Measurements from ENCODE around the gene MTFR1L.

Gene MTFR1L

DNA sequence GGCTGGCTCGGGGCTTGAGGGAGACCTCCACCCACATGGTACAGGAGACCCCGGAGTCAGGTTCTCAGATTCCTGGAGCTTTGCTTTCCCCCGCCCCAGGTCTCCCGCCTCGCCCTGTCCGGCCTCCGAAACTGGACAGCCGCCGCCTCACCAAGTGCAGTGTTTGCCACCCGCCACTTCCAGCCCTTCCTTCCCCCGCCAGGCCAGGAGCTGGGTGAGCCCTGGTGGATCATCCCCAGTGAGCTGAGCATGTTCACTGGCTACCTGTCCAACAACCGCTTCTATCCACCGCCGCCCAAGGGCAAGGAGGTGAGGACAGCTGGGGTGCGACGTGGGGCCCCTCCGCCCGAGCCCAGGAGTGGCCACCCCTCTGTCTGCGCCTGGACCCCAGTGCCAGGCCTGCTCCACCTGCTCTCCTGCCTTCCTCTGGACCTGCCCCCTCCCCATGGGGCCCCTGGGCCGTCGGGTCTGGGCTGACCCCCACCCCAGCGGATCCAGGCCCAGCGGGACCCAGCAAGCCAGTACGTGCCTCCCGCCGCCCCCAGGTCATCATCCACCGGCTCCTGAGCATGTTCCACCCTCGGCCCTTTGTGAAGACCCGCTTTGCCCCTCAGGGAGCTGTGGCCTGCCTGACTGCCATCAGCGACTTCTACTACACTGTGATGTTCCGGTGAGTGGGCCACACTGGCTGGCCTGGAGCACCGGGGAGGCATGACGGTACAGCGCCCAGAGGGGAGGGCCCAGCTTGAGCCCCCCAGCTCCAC, 11.1 kb upstream of the MTFR1L start:
- no peak for DNase-seq

DNA sequence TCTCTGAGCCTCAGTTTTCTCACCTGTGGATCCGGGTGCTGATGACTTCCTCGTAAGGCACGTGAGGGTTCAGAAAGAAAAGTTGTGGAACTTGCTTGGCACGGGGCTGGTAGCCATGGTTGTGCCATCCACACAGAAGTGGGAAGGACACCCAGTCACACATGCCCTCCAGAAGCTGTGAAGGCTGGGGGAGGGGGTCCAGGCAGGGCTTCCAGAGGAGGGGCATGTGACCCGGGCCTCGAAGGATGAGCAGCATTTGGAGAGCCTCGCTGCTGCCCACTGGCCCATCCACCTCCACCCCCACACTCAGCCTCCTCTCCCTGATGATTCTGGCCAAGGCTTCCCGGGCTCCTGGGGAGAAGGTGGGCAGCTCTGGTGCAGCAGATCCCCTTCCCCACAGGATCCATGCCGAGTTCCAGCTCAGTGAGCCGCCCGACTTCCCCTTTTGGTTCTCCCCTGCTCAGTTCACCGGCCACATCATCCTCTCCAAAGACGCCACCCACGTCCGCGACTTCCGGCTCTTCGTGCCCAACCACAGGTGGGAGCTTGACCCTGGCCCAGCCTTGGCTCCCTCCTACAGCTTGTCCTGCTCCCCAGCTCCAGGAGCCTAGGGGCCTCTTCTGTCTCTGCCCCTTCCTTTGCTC, 10.3 kb upstream of the MTFR1L start:
- DNase-seq = no peak

- no peak for DNase-seq
These were observed 9.8 kb upstream of the MTFR1L start for GRCh38 chr1:25809929-25810328.

- no peak for DNase-seq
These were observed 9.1 kb upstream of the MTFR1L start for GRCh38 chr1:25810341-25811299.

GRCh38 chr1:25811384-25812082, 8.2 kb upstream of the MTFR1L start:
- no peak for DNase-seq

GRCh38 chr1:25813071-25813733, 6.6 kb upstream of the MTFR1L start:
- DNase-seq = no peak

- DNase-seq = no peak
These were observed 5.9 kb upstream of the MTFR1L start for GRCh38 chr1:25813734-25814471.

GRCh38 chr1:25814549-25815087, 5.1 kb upstream of the MTFR1L start:
- no peak for DNase-seq

DNA sequence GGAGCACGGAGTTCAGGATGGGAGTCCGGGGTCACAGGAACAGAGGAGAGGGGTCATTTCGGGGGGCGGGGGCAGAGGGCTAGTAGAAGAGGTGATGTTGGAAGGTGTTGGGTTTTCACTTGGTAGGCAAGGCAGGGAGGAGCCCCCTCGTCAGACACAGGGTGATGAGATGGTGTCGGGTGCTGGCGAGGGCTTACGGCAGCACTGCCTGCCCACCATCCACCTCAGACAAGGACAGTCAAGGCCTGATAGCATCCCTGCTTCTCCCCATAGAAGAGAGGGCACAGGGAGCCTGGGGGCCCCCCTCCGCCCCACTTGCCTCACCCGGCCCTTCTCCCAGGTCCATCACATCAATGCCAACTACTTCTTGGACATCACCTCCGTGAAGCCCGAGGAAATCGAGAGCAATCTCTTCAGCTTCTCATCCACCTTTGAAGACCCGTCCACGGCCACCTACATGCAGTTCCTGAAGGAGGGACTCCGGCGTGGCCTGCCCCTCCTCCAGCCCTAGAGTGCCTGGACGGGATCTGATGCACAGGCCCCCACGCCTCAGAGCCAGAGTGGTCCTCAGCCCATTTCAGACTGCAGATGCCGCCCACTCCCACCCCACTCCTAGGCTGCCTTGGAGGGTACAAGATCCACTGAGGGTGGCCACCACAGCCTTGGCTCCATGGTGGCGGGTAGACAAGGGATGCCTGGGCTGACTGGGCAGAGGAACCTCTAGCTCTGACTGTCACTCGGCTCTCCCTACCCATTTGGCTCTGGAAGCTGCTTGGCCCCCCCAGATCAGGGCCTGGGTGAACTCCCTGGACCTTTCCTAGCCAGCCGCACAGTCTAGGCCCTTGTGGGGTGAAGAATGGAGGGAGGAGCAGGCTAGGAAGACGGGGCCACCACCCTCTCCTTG, 4.3 kb upstream of the MTFR1L start:
- no peak for DNase-seq

- DNase-seq = no peak
These were observed 3.5 kb upstream of the MTFR1L start for GRCh38 chr1:25816112-25816718.

DNA sequence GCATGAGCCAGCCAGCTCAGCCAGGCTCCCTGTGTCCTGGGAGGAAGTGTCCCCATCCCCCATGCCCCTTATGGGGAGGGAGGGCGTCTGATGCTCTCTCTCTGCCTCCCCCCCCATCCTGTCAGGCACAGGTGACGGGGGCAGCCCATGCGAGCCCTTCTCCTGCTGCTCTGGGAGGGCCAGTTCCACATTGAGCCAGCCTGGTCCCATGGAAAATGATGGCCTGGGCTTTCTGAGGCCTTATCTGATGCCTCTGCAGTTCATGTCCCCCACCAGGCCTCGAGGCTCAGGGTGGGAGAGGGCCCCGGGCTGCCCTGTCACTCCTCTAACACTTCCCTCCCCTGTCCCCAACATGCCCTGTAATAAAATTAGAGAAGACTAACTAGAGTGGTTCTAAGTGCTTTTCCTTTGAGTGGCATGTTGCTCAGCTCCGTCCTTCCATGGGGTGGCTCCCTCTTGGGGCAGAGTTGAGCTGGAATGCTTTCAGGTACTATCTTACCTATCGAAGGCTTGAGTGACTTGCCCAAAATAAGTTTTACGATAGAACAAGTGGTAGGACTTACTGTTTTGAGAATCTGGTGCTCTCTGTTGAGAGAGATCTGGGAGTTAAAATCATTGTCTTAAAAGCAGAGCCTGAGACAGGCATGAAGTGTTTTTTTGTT, 1.8 kb upstream of the MTFR1L start:
- DNase-seq = no peak

DNA sequence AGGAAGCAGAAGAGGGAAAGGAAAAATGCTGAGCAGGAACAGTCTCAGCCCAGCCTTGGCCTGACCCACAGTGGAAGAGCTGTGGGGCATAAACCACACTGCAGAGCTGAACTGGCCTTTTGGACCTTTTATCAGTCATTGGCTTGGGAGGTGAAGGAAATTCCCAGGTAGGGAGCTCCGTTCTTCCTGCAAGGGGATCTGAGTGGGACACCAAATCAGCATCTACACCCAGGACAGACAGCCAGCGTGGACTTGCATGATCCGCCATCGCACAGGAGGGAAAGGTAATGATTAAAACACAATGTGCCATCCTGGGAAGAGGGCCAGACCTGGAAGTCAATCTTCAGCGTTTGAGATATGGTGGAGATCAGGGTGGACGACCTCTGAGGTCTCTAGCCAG, 1.2 kb upstream of the MTFR1L start:
- DNase-seq = no peak

DNA sequence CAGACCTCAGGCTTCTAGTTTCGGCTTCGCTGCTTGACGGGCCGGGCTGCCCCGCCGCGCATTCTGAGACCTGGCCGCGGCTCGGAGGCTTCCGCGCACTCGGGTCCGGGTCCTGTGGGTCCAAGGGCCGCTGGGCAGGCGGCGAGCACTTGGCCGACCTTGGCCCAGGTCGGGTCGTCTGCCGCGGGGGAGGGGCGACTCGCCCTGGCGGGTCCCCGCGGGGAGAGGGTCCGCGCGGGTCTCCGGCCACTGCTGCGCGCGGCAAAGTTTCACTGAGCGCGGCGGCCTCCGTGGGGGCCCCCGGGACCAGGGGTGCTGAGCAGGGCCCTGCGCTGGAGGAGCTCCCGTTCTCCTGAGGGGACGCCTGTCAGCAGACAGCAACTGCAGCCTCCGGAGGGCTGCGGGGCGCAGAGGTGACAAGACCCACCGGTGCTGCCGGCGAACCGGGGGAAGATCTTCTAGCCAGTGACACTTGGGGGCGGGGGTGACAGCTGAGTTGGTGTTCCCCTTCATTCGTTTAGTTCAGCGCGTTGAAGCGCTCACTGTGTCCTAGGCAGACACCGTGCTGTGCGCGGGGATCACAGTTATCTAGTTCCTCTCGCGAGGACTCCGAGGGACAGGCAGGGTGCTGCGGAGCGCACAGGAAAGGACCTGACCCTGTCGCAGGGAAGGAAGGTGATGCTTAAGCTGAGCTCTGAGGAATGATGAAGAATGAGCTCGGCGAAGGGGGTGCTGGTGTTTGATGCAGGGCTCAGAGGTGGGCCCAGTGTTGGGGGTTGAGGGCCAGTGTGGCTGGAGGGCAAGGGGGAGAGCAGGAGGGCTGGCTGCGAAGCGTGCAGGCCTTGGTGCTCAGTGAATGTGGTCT, 725 bp downstream of the MTFR1L start:
- no peak for DNase-seq

- DNase-seq = no peak
These were observed 1.3 kb downstream of the MTFR1L start for GRCh38 chr1:25821112-25821476.

DNA sequence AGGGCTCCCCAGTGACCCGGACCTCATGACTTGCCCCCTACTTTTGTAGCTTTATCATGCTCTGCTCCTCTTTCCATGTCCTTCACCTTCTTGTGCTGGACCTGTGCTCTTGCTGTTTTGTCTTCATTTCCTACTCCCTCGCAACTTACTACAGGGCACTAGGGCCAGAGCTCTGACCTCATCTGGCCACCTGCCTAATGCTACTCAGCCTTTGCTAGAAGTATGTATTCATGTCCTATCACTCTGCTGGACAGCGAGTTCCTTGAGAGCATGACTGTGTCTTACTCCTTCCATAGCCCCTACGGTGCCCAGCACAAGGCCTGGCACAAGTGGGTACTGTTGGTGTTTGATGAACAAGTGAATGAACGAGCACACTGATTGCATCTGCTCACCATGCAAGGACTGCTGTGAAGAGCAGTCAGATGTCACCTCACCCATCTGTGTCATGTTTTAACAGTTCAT, 1.9 kb downstream of the MTFR1L start:
- no peak for DNase-seq

DNA sequence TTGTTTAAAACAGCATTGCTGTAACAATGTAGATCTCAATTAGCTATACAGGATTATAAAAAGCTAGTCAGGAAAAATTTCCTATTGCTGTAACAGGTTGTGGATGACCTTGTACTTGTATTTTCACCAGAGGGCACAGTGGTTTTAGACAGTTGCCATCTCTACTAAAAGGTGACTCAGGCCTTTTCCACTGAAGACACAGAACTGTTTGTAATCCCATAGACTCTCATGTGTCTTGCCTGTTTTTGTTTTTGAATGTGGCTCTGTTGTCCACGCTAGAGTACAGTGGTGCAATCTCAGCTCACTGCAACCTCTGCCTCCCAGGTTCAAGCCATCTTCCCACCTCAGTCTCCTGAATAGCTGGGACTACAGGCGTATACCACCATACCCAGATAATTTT, 5.9 kb downstream of the MTFR1L start:
- DNase-seq = no peak

GRCh38 chr1:25826571-25826970, 6.8 kb downstream of the MTFR1L start:
- no peak for DNase-seq

DNA sequence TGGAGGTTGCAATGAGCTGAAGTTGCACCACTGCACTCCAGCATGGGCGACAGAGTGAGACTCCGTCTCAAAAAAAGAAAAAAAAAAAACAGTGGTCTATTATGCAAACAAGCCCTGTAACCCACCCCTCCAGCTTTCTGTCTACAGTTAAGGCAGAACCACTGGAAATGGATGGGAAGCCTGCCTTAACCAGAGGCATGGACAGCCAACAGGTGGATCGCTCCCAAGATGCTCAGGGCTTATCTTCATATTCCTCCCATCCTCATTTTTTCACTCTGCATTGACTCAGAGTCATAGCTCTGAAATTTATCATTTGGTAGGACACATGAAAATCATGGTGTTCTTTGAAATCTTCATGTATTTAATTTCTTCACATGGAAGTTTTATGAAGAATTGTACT, 8.7 kb downstream of the MTFR1L start:
- DNase-seq = no peak
